Aorta (tissue), 5 donors: ENCODE data around the gene MCTP2. TPM values are rescaled to one million over a fixed set of nuclear protein-coding genes. Genes with fewer than 3 reads are reported as not detected.

Experiments
- ATAC-seq: fragments of 200-7000 bp; cut with Tn5 transposase; one replicate; pipeline ENCODE4 v1.9.1; 2022; ENCODE audit warnings: moderate library complexity; ENCODE audit not compliant: low FRiP score
- DNase-seq, 2 donors: peaks; one replicate each; pipeline ENCODE4 v3.0.0-alpha.2; 2020
- H3K27ac ChIP-seq, 2 donors: one replicate each; pipeline ENCODE4 v1.5.1; 2013; ENCODE audit warnings: low read length in 2 of 2, mild to moderate bottlenecking in 2 of 2, moderate library complexity in 2 of 2, control low read depth in 1 of 2, inconsistent platforms in 1 of 2, low read depth in 1 of 2
- H3K27me3 ChIP-seq, 2 donors: one replicate each; pipeline ENCODE4 v1.6.1; 2013; ENCODE audit warnings: control low read depth in 1 of 2, low read length in 1 of 2, mild to moderate bottlenecking in 1 of 2, moderate library complexity in 1 of 2; ENCODE audit not compliant: insufficient read depth in 2 of 2, control insufficient read depth in 1 of 2
- H3K36me3 ChIP-seq, 2 donors: one replicate each; pipeline ENCODE4 v1.6.1; 2013; ENCODE audit warnings: control low read depth in 1 of 2, low read length in 1 of 2, mild to moderate bottlenecking in 1 of 2; ENCODE audit not compliant: insufficient read depth in 2 of 2, control insufficient read depth in 1 of 2
- H3K4me1 ChIP-seq, 2 donors: one replicate each; pipeline ENCODE4 v1.6.1; 2013; ENCODE audit warnings: low read length in 2 of 2, control low read depth in 1 of 2, mild to moderate bottlenecking in 1 of 2, moderate library complexity in 1 of 2; ENCODE audit not compliant: insufficient read depth in 2 of 2, control insufficient read depth in 1 of 2
- H3K4me3 ChIP-seq, 2 donors: one replicate each; pipeline ENCODE4 v1.5.1; 2013; ENCODE audit warnings: low read length in 2 of 2, control low read depth in 1 of 2, mild to moderate bottlenecking in 1 of 2
- H3K9me3 ChIP-seq: one replicate; pipeline ENCODE4 v1.6.1; 2013; ENCODE audit warnings: mild to moderate bottlenecking, low read length; ENCODE audit not compliant: control insufficient read depth
- WGBS, 2 donors: extraction: QIAGEN DNeasy Blood & Tissue Kit; methylation state at CpG; one replicate each; pipeline ENCODE4 v1.1.7; 2013; 5-methylcytosine and 5-hydroxymethylcytosine counted together
- intact Hi-C, 2 donors: fragments of 100-400 bp; cut with DNase I; formaldehyde crosslinking; loops; one replicate each; pipeline versions ENCODE4 v1.14.2 to v1.15.0; 2022
- polyA plus RNA-seq, 2 donors: library from polyadenylated mRNA; stranded (reverse); fragments of 200-250 nt; gene quantifications; one replicate each; pipeline ENCODE4 v1.2.3, GENCODE V29; 2013
- total RNA-seq, 2 donors: library from RNA; stranded (reverse); fragmentation: NEBNext Ultra II Directional; extraction: Animal tissue kit (Norgen Biotek cat#: 25700); gene quantifications; one replicate each; pipeline ENCODE4 v1.2.1, GENCODE V29; 2021
- donor health status: healthy with polysubstance abuse.
- donor health status: Bipolar disorder and iron deficiency.
- donor health status: DM: no; HTN: no; CAD: no.
- donor health status: DM: no; HTN: no; CAD: no.
- donor health status: DM: yes; HTN: yes; CAD: no.

The MCTP2 gene
- total and polyA plus RNA-seq, 4 donors: 0.13 to 9.6 (median 4.3) TPM

- H3K4me3 ChIP-seq: no peak overlapping the region
These were observed 31.6 kb upstream of the MCTP2 start for GRCh38 chr15:94199725-94200124.

GRCh38 chr15:94203306-94203705 is 28.1 kb upstream of the MCTP2 start:
- 35 to 42% methylated on average over 3 of the region's 3 CpGs for WGBS, 2 donors
- H3K4me1 ChIP-seq: no peaks in the 10 kb centered on the region

More at GRCh38 chr15:94199725-94200124, 31.6 kb upstream of the MCTP2 start:
- no peaks in the 10 kb centered on the region for H3K36me3 ChIP-seq
- no peaks in the 10 kb centered on the region for H3K9me3 ChIP-seq
- no peaks in the 10 kb centered on the region for H3K27me3 ChIP-seq
- H3K4me1 ChIP-seq: no peaks in the 10 kb centered on the region
- WGBS, 2 donors: 90 to 92% methylated on average over 3 of the region's 3 CpGs
- intact Hi-C loops: no loop called here
- DNase-seq: no peak
- no peak for ATAC-seq
- no peak overlapping the region for H3K27ac ChIP-seq

GRCh38 chr15:94205366-94205765 is 26.0 kb upstream of the MCTP2 start:
- H3K9me3 ChIP-seq: no peaks in the 10 kb centered on the region
- no peak overlapping the region for H3K27ac ChIP-seq
- intact Hi-C loops: no loop called here
- H3K4me3 ChIP-seq: no peak overlapping the region
- no peaks in the 10 kb centered on the region for H3K27me3 ChIP-seq
- H3K4me1 ChIP-seq: no peaks in the 10 kb centered on the region
- ATAC-seq (no peak), DNase-seq (no peak)
- H3K36me3 ChIP-seq: no peaks in the 10 kb centered on the region
- 79 to 80% methylated on average over 7 of the region's 7 CpGs for WGBS, 2 donors

More at GRCh38 chr15:94203306-94203705, 28.1 kb upstream of the MCTP2 start:
- no peak overlapping the region for H3K4me3 ChIP-seq
- H3K27ac ChIP-seq: no peak overlapping the region
- DNase-seq (no peak), ATAC-seq (no peak)
- H3K9me3 ChIP-seq: no peaks in the 10 kb centered on the region
- no peaks in the 10 kb centered on the region for H3K36me3 ChIP-seq
- intact Hi-C loops: no loop called here
- no peaks in the 10 kb centered on the region for H3K27me3 ChIP-seq

DNA sequence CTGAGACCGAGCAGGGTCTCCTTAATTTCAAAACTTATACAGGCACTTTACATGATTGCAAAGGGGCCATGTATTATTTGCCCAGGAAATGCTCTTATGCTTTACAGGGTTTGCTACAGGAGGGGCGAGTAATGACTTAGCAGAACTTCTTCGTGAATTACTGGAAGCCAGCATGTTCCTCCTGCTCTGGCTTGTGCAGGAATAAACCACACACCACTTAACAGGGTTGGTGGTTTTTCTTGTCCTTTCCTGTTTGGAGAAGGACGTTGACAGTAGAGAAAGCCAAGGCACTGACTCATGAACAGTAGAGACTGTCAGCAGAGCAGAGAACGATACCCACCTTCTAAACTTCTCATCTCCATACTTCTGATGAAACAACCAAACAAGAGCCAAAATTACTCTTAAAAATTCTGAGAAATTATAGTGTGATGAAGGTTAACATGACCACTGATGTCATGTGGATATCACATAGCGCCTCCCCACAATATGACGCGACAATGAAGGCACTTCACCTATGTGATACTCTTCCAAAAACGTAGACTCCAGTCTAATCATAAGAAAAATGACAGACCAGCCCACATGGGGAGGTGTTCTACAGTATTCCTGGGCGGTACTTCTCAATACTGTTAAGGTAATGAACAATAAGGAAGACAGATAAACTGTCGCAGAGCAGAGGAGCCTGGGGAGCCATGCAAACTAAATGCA is 24.7 kb upstream of the MCTP2 start:
- WGBS, 2 donors: 72 to 79% methylated on average over 11 of the region's 11 CpGs
- Histone ChIP-seq H3K27ac (no peak overlapping the region), H3K36me3 (no peaks in the 10 kb centered on the region), H3K4me3 (no peak overlapping the region), H3K27me3 (no peaks in the 10 kb centered on the region), H3K9me3 (no peaks in the 10 kb centered on the region), H3K4me1 (no peaks in the 10 kb centered on the region)
- intact Hi-C loops: no loop called here
- no peak for ATAC-seq
- DNase-seq: no peak

- no peak for DNase-seq
- no peaks in the 10 kb centered on the region for H3K9me3 ChIP-seq
- H3K36me3 ChIP-seq: no peaks in the 10 kb centered on the region
- H3K27me3 ChIP-seq: no peaks in the 10 kb centered on the region
- H3K4me3 ChIP-seq: no peak overlapping the region
- WGBS, 2 donors: 65 to 69% methylated on average over 5 of the region's 5 CpGs
- H3K4me1 ChIP-seq: no peaks in the 10 kb centered on the region
- ATAC-seq: no peak
- no peak overlapping the region for H3K27ac ChIP-seq
- intact Hi-C loops: no loop called here
These were observed 19.1 kb upstream of the MCTP2 start for GRCh38 chr15:94212291-94212690.

DNA sequence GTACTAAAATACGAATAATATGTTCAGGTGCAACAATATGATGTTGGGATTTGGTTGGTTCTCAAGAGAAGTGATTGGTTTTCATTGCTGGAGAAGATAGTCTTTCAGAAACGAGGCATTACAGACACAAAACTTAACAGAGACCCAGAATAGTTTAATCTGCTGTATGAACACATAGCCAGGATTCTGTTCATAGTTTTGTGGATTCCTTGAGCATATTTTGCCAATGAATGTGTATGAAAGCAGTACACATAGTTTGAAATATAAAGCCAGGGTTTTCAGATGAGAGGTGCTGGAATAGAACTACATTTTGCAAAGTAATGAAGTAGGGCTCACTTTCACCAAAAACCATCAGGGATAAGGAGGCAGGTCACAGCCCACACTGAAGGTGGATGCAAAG is 5.7 kb upstream of the MCTP2 start:
- H3K27ac ChIP-seq: no peak overlapping the region
- no peak overlapping the region for H3K4me3 ChIP-seq
- H3K27me3 ChIP-seq: no peaks in the 10 kb centered on the region
- no peaks in the 10 kb centered on the region for H3K4me1 ChIP-seq
- 28 to 30% methylated on average over 2 of the region's 2 CpGs for WGBS, 2 donors
- ATAC-seq (no peak), DNase-seq (no peak)
- H3K36me3 ChIP-seq: no peaks in the 10 kb centered on the region
- no peaks in the 10 kb centered on the region for H3K9me3 ChIP-seq
- intact Hi-C loops: no loop called here

DNA sequence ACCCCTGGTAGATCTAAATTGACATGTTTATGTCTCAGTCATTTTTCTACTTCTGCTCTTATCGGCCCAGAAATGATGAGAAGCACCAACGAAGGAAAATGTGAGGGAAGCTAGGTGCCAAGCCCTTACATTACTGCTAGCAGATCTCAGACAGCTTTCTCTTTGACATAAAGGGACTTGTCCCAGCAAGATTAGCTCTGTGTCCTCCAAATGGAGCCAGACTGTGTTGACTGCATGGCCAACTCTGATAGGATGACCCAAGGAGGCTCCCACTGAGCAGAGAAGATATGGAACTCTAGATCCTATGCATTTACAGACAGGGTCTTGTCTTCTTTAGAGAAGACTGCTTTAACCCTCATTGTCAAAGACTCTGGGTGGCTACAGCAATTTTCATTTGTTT is 2.8 kb upstream of the MCTP2 start:
- Histone ChIP-seq H3K4me1 (no peaks in the 10 kb centered on the region), H3K36me3 (no peaks in the 10 kb centered on the region), H3K9me3 (no peaks in the 10 kb centered on the region), H3K4me3 (no peak overlapping the region), H3K27me3 (no peaks in the 10 kb centered on the region), H3K27ac (no peak overlapping the region)
- intact Hi-C loops: no loop called here
- DNase-seq (no peak), ATAC-seq (no peak)
- 84 to 89% methylated on average over 2 of the region's 2 CpGs for WGBS, 2 donors

GRCh38 chr15:94229591-94230369 is 1.6 kb upstream of the MCTP2 start:
- Histone ChIP-seq H3K4me1 (no peaks in the 10 kb centered on the region), H3K27me3 (no peaks in the 10 kb centered on the region), H3K4me3 (no peak overlapping the region), H3K9me3 (no peaks in the 10 kb centered on the region), H3K36me3 (no peaks in the 10 kb centered on the region), H3K27ac (no peak overlapping the region)
- WGBS, 2 donors: 91 to 92% methylated on average over 10 of the region's 10 CpGs
- intact Hi-C loops: no loop called here
- ATAC-seq (no peak), DNase-seq (no peak)

- Histone ChIP-seq H3K27me3 (no peaks in the 10 kb centered on the region), H3K9me3 (no peaks in the 10 kb centered on the region), H3K36me3 (no peaks in the 10 kb centered on the region), H3K4me3 (peak overlapping the region; percentile 40 to 72), H3K27ac (no peak overlapping the region), H3K4me1 (no peaks in the 10 kb centered on the region)
- DNase-seq: no peak
- intact Hi-C loops: no loop called here
- ATAC-seq: no peak
- 39 to 44% methylated on average over 11 of the region's 11 CpGs for WGBS, 2 donors
These were observed 904 bp upstream of the MCTP2 start for GRCh38 chr15:94230431-94230882.
